Lower leg skin (tissue), 3 donors: ENCODE measurements around the gene TXNDC2.

Source experiments
- CTCF ChIP-seq, 3 donors: fragments of 450-650 bp; IDR thresholded peaks; one replicate each; pipeline ENCODE4 v1.5.1; 2016; ENCODE audit warnings: antibody characterized with exemption in 3 of 3, mild to moderate bottlenecking in 3 of 3, moderate library complexity in 2 of 3
- POLR2A ChIP-seq, 2 donors: fragments of 450-650 bp; IDR thresholded peaks; one replicate each; pipeline ENCODE4 v1.6.1; 2016 to 2017; ENCODE audit warnings: antibody characterized with exemption in 2 of 2, mild to moderate bottlenecking in 1 of 2, moderate library complexity in 1 of 2

- TF ChIP-seq POLR2A (IDR thresholded peaks at IDR 0.05): no peak
- TF ChIP-seq CTCF (IDR thresholded peaks at IDR 0.05): no peak
These were observed 45.4 kb downstream of the TXNDC2 start for GRCh38 chr18:9931146-9931545.
